A673 (cell line): ENCODE data around the gene ENDOD1.

ENCODE experiments used
- EZH2 ChIP-seq: fragments of 200-600 bp; sonication (generic); IDR thresholded peaks from 2 replicates; pipeline ENCODE4 v1.6.1; 2017; ENCODE audit warnings: borderline replicate concordance, low read depth, mild to moderate bottlenecking, mixed read lengths, antibody characterized with exemption, low read length; ENCODE audit not compliant: poor library complexity, severe bottlenecking
- TF ChIP-seq, protein P1 (sequence below): fragments of 300-800, 200-600 bp; sonication (generic); conservative IDR thresholded peaks from 2 replicates; pipeline ENCODE4 v1.5.1; 2017; ENCODE audit warnings: low read depth, mild to moderate bottlenecking, antibody characterized with exemption, low read length, moderate library complexity, mixed read lengths

DNA sequence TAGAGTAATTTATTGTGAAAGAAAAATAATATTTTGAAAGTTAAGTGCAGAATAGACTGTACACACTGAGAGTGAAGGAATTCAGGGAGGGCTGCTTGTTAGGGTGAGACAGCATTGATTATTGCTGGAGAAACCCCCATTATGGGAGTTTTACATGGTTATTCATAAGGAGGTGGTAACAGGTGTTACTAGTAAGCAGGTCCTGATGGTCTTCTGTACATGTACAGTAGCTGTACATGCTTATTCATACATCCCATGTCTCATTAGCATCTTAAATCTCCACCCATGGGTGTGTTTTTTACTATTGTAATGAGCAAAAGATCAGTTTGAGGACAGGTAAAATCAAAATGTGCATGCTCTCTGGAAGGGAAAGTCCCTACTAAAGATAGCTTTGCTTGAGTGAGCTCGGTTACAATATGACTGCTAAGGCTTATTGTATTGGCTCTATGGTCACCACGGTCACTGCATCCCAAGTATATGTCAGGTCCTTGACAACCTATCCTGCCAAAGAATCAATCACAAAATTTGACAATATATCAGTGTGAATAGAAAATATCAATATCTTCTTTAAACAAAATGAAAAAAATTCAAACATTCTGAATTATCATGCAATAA lies 34.3 kb upstream of the ENDOD1 start:
- TF ChIP-seq EZH2, result no peak
- TF ChIP-seq, protein P1, sequence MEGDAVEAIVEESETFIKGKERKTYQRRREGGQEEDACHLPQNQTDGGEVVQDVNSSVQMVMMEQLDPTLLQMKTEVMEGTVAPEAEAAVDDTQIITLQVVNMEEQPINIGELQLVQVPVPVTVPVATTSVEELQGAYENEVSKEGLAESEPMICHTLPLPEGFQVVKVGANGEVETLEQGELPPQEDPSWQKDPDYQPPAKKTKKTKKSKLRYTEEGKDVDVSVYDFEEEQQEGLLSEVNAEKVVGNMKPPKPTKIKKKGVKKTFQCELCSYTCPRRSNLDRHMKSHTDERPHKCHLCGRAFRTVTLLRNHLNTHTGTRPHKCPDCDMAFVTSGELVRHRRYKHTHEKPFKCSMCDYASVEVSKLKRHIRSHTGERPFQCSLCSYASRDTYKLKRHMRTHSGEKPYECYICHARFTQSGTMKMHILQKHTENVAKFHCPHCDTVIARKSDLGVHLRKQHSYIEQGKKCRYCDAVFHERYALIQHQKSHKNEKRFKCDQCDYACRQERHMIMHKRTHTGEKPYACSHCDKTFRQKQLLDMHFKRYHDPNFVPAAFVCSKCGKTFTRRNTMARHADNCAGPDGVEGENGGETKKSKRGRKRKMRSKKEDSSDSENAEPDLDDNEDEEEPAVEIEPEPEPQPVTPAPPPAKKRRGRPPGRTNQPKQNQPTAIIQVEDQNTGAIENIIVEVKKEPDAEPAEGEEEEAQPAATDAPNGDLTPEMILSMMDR, result no peak
